ENCODE results near the gene ZGRF1. TPM values are rescaled to one million over a fixed set of nuclear protein-coding genes. Genes with fewer than 3 reads are reported as not detected.
A peak's percentile ranks its signal among the peaks of the same experiment; 100 is the strongest.

Gene ZGRF1
- total and polyA plus RNA-seq, 11 donors, result 0.85 to 2.9 (median 1.6) TPM

- no peak for ATAC-seq
- Histone ChIP-seq H3K27me3 (peaks cover 76 to 100% (median 96%) of the 10 kb centered on the region in 9 donors), H3K4me3 (no peak overlapping the region), H3K36me3 (no peaks in the 10 kb centered on the region), H3K4me1 (peaks cover 5 to 60% (median 25%) of the 10 kb centered on the region in 12 donors), H3K27ac (no peak overlapping the region), H3K9me3 (no peaks in the 10 kb centered on the region)
- intact Hi-C loops (cut with DNase I), result loop anchor here in 9 of 10 donors (5.0 to 10.0 kb wide), 4 partner anchors 193 to 445 kb away; no protein-coding TSS in a partner anchor
- TF ChIP-seq, protein P1, sequence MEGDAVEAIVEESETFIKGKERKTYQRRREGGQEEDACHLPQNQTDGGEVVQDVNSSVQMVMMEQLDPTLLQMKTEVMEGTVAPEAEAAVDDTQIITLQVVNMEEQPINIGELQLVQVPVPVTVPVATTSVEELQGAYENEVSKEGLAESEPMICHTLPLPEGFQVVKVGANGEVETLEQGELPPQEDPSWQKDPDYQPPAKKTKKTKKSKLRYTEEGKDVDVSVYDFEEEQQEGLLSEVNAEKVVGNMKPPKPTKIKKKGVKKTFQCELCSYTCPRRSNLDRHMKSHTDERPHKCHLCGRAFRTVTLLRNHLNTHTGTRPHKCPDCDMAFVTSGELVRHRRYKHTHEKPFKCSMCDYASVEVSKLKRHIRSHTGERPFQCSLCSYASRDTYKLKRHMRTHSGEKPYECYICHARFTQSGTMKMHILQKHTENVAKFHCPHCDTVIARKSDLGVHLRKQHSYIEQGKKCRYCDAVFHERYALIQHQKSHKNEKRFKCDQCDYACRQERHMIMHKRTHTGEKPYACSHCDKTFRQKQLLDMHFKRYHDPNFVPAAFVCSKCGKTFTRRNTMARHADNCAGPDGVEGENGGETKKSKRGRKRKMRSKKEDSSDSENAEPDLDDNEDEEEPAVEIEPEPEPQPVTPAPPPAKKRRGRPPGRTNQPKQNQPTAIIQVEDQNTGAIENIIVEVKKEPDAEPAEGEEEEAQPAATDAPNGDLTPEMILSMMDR (IDR thresholded peaks at IDR 0.05), result no peak
- TF ChIP-seq POLR2A (IDR thresholded peaks at IDR 0.05), result no peak
- WGBS, 4 donors, result 4 to 6% (median 5%) methylated on average over 21 of the region's 21 CpGs
- no peak for DNase-seq
Measured at GRCh38 chr4:112519689-112520597, 116.8 kb downstream of the ZGRF1 start.

DNA sequence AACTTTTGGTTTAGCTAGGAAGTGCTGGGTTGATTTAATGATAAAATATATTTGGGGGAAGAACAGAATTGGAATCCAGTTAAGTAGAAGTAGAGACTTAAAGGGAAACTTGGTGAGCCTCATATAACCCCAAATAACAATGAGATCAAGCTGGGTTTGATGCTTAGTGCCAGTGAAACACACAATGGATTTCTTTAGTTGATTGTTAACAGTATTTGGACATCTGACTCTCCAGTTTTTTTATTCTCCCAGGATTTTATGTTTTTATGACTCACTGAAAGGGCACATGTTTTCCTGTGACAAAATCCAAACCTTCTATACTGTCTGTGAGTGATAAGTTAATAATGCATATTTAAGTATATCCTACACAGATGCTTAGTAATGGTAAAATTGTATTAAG is 118.0 kb downstream of the ZGRF1 start:
- intact Hi-C loops (cut with DNase I), result no loop called here
- Histone ChIP-seq H3K9me3 (no peaks in the 10 kb centered on the region), H3K4me1 (peaks cover 5 to 63% (median 23%) of the 10 kb centered on the region in 12 donors), H3K27ac (no peak overlapping the region), H3K27me3 (peaks cover 85 to 100% (median 97%) of the 10 kb centered on the region in 9 donors), H3K4me3 (no peak overlapping the region), H3K36me3 (no peaks in the 10 kb centered on the region)
- ATAC-seq (no peak), DNase-seq (no peak)
- TF ChIP-seq, protein P1 (IDR thresholded peaks at IDR 0.05), result no peak

- 24 to 30% (median 27%) methylated on average over 3 of the region's 3 CpGs for WGBS, 4 donors
- Histone ChIP-seq H3K9me3 (no peaks in the 10 kb centered on the region), H3K27me3 (peaks cover 82 to 100% (median 97%) of the 10 kb centered on the region in 9 donors), H3K4me1 (peaks cover 5 to 56% (median 19%) of the 10 kb centered on the region in 12 donors), H3K4me3 (no peak overlapping the region), H3K27ac (no peak overlapping the region), H3K36me3 (no peaks in the 10 kb centered on the region)
- ATAC-seq, result no peak
- TF ChIP-seq, protein P1 (IDR thresholded peaks at IDR 0.05), result no peak
- TF ChIP-seq POLR2A (IDR thresholded peaks at IDR 0.05), result no peak
- DNase-seq, result no peak
- intact Hi-C loops (cut with DNase I), result no loop called here
Measured at GRCh38 chr4:112517911-112518310, 118.8 kb downstream of the ZGRF1 start.

DNA sequence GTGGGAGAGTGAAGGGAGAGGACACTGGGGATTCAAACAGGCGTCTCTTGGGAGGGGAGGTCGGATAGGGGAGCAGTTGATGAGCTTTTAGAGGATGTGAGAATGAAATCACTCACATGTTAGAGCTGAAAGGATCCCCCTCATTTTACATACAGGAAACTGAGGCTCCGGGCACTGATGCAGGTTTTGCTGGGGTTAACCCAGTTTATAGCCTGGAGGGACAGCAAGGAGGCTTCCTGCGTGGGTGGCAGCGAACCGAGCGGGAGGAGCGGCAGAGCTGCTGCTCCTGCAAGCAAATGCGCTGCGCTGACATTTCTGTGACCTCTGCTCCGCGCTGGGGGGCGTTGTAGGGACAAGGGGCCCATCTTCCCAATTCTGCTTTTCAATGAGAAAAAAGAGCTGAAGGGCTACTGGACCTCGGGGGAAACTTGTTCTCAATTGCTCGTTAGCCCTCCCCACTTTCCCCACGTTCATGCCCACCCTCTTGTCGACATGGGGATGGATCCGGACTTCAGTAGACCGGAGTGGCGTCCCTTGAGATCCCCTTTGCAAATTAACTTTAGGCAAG is 119.6 kb downstream of the ZGRF1 start:
- peak overlapping the region in 4 of 12 donors; percentile 10 to 63 (median 34) for H3K4me3 ChIP-seq
- H3K27me3 ChIP-seq, result peaks cover 82 to 100% (median 97%) of the 10 kb centered on the region in 9 donors
- no peaks in the 10 kb centered on the region for H3K9me3 ChIP-seq
- intact Hi-C loops (cut with DNase I), result no loop called here
- TF ChIP-seq, protein P1 (IDR thresholded peaks at IDR 0.05), result no peak
- no peak for TF ChIP-seq POLR2A (IDR thresholded peaks at IDR 0.05)
- WGBS, 4 donors, result 2 to 4% (median 3%) methylated on average over 20 of the region's 20 CpGs
- peaks cover 5 to 51% (median 17%) of the 10 kb centered on the region in 12 donors for H3K4me1 ChIP-seq
- ATAC-seq (no peak), DNase-seq (no peak)
- no peak overlapping the region for H3K27ac ChIP-seq
- no peaks in the 10 kb centered on the region for H3K36me3 ChIP-seq
